ENCODE results near the gene ANHX.

Gene ANHX

DNA sequence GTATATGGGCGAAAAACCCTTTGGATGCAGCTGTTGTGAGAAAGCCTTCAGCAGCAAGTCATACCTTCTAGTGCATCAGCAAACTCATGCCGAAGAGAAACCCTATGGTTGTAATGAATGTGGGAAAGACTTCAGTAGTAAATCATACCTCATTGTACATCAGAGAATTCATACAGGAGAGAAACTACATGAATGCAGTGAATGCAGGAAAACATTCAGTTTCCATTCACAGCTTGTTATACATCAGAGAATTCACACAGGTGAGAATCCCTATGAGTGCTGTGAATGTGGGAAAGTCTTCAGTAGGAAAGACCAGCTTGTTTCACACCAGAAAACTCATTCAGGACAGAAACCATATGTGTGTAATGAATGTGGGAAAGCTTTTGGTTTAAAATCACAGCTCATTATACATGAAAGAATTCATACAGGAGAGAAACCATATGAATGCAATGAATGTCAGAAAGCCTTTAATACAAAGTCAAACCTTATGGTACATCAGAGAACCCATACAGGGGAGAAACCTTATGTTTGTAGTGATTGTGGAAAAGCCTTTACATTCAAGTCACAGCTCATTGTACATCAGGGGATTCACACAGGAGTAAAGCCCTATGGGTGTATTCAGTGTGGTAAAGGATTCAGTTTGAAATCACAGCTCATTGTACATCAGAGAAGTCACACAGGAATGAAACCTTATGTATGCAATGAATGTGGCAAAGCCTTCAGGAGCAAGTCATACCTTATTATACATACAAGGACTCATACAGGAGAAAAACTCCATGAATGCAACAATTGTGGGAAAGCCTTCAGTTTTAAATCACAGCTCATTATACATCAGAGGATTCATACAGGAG is 33.0 kb downstream of the ANHX start:
- DNase-seq: no peak

DNA sequence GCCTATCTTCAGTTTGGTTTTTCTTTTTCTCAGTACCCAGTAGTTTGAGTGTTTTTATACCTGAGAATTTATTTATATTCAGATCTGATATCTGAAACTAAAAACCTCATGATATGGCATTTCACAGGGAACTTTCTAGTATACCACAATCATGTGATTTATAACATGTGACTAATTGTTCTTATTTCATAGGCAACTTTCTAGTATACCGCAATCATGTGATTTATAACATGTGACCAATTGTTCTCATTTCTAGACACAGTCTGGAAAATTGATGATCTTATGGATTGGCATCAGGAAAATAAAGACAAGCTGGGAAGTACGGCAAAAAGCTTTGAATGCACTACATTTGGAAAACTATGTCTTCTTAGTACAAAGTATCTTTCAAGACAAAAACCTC is 33.8 kb downstream of the ANHX start:
- DNase-seq: no peak

DNA sequence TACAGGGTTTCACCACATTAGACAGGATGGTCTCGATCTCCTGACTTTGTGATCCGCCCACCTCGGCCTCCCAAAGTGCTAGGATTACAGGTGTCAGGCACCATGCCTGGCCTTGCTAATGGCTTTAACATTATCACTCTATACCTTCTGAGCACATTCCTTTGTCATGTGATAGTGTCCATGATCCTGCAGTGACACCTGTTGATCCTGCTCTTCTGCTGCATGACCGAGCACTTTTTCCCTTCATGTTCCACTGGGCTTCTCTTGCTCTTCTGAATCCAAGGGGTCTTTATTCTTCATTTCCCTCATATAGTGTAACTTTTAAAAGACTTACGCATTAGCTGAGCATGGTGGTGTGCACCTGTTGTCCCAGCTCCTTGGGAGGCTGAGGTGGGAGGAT is 42.8 kb downstream of the ANHX start:
- no peak for DNase-seq

DNA sequence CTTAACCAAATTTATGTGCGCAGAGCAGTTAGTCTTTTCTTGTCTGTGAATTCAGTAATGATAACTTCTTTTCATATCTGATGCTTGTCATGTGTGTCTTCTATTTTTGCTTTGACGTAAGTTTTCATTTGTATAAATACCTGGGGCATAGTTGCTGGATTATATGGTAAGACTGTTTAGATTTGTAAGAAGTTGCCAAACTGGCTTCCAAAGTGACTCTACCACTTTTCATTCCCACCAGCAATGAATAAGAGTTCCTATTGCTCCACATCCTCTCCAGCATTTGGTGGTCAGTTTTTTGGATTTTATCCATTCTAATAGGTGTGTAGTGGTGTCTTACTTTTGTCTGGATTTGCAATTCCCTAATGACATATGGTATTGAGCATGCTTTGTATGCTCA is 45.5 kb downstream of the ANHX start:
- DNase-seq: no peak

DNA sequence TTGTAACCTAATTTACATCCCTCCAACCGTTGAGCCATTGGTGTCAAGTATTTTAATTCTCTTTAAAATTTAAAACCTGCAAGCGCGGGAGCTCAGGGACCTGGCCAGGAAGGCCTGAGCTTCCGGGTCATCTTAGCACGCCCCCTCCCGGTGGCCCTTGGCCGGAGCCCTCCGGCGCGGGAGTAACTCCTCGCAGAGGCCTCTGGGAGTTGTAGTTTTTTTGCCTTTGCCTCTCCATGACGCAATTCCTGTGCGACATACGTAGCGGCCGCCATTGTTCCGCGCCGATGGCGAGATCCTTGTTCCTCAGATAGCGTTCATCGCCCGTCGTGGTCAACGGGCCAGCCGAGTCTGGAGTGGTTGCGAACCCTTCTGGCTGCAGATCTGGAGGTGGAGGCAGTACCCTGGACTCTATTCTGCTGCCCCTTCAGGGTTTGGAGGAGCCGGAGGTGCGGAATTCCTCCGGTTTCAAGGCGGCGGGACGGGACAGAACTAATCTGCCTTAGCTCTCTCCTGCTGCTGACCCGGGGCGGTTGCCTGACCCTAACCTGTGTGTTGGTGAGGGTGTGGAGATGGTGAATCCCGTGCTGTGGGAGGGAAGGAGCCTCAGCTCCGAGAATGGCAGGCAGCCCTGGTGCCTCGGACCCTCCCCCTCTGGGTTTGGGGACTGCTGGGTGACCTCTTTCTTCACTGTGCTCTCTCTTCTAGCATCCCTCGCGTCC is 54.3 kb downstream of the ANHX start, which contains the start of gene ZNF268:
TSS of gene ZNF268 (plus strand) at position 258 of the 722 bp plus-strand sequence. CDS start 503 bp downstream, outside the sequence.
- peak; percentile 89 for DNase-seq

DNA sequence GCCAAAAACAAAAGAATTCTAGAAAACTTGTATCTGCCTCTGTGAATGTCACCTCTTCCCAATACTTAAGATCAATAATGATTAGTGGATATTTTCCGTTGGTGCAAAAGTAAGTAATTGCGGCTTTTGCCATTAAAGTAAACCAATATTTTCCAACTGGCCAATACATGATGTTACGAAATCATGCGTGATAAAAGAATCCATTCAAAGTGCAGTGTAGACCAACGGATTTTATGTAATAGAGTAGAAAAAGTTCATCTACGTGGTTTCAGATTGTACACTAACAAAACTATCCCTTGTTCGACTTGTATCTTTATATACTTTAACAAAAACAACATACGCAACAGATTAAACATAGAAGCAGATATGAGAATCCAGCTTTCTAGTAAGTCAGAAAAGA is 55.0 kb downstream of the ANHX start:
- DNase-seq: no peak

DNA sequence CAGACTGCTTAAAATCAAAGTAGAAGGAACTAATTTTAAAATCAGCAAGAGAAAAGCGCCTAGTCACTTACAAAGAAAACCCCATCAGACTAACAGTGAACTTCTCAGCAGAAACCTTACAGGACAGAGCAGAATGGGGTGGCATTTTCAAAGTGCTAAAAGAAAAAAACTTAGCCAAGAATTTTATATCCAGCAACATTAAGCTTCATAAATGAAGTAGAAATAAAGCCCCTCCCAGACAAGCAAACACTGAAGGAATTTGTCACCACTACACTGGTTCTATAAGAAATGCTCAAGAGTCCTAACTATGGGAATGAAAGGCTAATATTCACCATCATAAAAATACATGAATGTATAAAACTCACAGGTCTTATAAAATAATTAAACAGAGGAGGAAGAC is 60.8 kb downstream of the ANHX start:
- DNase-seq: no peak

DNA sequence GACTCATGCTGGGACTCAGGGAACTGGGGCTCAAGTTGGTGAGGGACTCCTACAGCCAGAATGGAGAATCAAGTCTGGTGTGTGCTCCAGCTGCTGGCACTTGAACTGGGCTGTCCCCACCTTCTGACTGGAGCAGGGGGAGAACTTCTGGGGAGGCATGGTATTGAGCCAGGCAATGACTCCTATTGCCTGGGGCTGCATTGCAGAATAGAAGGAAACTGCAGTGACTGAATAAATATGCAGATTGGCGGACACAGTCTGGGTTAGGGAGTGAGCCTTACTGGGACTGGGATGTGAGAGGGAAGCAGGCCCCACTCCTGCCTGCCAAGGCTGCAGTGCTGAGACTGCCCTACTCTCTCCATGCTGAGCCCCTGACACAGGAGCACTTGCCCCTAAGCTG is 63.2 kb downstream of the ANHX start:
- no peak for DNase-seq
